Immature natural killer cell (primary cell): ENCODE data around the gene ENTPD8. TPM values are rescaled to one million over a fixed set of nuclear protein-coding genes. Genes with fewer than 3 reads are reported as not detected.
"Not testable (repeated sequence)": the region's sequence is repeated elsewhere in the genome, so short reads cannot be mapped to it uniquely, and the experiment has no call there.

ENCODE experiments used
- DNase-seq, 3 donors: peaks; one replicate each; pipeline ENCODE4 v3.0.0; 2022; ENCODE audit warnings: mixed read lengths in 1 of 3
- H3K27ac Mint-ChIP-seq, 6 donors: one replicate each; pipeline ENCODE4 v1.8.0; 2020; ENCODE audit warnings: mixed read lengths in 6 of 6, mild to moderate bottlenecking in 5 of 6, inconsistent platforms in 4 of 6, moderate library complexity in 3 of 6
- H3K27me3 Mint-ChIP-seq, 3 donors: one replicate each; pipeline ENCODE4 v1.8.0; 2020 to 2021; ENCODE audit warnings: low read depth in 3 of 3, mild to moderate bottlenecking in 3 of 3, mixed read lengths in 3 of 3, moderate library complexity in 3 of 3, inconsistent platforms in 1 of 3
- H3K36me3 Mint-ChIP-seq, 3 donors: one replicate each; pipeline ENCODE4 v1.8.0; 2020; ENCODE audit warnings: mixed read lengths in 3 of 3, inconsistent platforms in 2 of 3, mild to moderate bottlenecking in 2 of 3
- H3K4me1 Mint-ChIP-seq, 2 donors: one replicate each; pipeline ENCODE4 v1.8.0; 2020; ENCODE audit warnings: inconsistent platforms in 2 of 2, mild to moderate bottlenecking in 2 of 2, mixed read lengths in 2 of 2, moderate library complexity in 1 of 2
- H3K4me3 Mint-ChIP-seq, 5 donors: one replicate each; pipeline ENCODE4 v1.8.0; 2020; ENCODE audit warnings: mild to moderate bottlenecking in 5 of 5, mixed read lengths in 5 of 5, inconsistent platforms in 3 of 5, moderate library complexity in 3 of 5
- H3K9me3 Mint-ChIP-seq, 6 donors: one replicate each; pipeline ENCODE4 v1.8.0; 2020; ENCODE audit warnings: mild to moderate bottlenecking in 6 of 6, mixed read lengths in 6 of 6, inconsistent platforms in 4 of 6, moderate library complexity in 3 of 6
- polyA plus RNA-seq, 3 donors: library from polyadenylated mRNA; unstranded; fragments of 300-500 nt; fragmentation: Illumina TruSeq; gene quantifications; one replicate each; pipeline ENCODE4 v1.2.3, GENCODE V29; 2021

The ENTPD8 gene
- polyA plus RNA-seq, 3 donors from 2014 or later, result not detected

GRCh38 chr9:137422604-137423513 lies 18.3 kb downstream of the ENTPD8 start, which contains the start of the genes EXD3 and NOXA1:
Gene EXD3, minus strand, starts transcription at chr9:137423162. Its CDS starts 27,805 bp downstream, at chr9:137395357.
Gene NOXA1, plus strand, starts transcription at chr9:137423393. Its CDS starts 137 bp downstream, at chr9:137423530.
- Mint-ChIP-seq H3K36me3 (no peaks in the 10 kb centered on the region), H3K27ac (peak within 1 kb of the TSS in 4 of 6 donors; percentile 41 to 75 (median 52)), H3K27me3 (peaks cover 2 to 4% (median 2%) of the 10 kb centered on the region in 3 donors), H3K9me3 (no peaks in the 10 kb centered on the region), H3K4me1 (peaks cover 11 to 14% of the 10 kb centered on the region in 2 donors), H3K4me3 (peak within 1 kb of the TSS; percentile 81 to 90 (median 83))
- peak; percentile 93 to 94 (median 94) for DNase-seq

GRCh38 chr9:137421838-137422603 lies 19.1 kb downstream of the ENTPD8 start:
- peaks cover 2 to 4% (median 2%) of the 10 kb centered on the region in 3 donors for H3K27me3 Mint-ChIP-seq
- peaks cover 11 to 14% of the 10 kb centered on the region in 2 donors for H3K4me1 Mint-ChIP-seq
- peak overlapping the region; percentile 81 to 90 (median 83) for H3K4me3 Mint-ChIP-seq
- H3K9me3 Mint-ChIP-seq, result no peaks in the 10 kb centered on the region
- peak overlapping the region in 3 of 6 donors; percentile 41 to 75 (median 58) for H3K27ac Mint-ChIP-seq
- no peak for DNase-seq
- H3K36me3 Mint-ChIP-seq, result no peaks in the 10 kb centered on the region

- Mint-ChIP-seq H3K4me1 (peaks cover 18 to 26% of the 10 kb centered on the region in 2 donors), H3K9me3 (no peaks in the 10 kb centered on the region), H3K36me3 (no peaks in the 10 kb centered on the region), H3K27ac (peak overlapping the region in 1 of 6 donors; percentile 28), H3K4me3 (peak overlapping the region in 3 of 5 donors; percentile 21 to 46 (median 21)), H3K27me3 (peaks cover 0 to 2% (median 0%) of the 10 kb centered on the region in 3 donors)
- DNase-seq, result peak; percentile 31 to 66 (median 55)
Measured at GRCh38 chr9:137417161-137418021, 23.8 kb downstream of the ENTPD8 start.

DNA sequence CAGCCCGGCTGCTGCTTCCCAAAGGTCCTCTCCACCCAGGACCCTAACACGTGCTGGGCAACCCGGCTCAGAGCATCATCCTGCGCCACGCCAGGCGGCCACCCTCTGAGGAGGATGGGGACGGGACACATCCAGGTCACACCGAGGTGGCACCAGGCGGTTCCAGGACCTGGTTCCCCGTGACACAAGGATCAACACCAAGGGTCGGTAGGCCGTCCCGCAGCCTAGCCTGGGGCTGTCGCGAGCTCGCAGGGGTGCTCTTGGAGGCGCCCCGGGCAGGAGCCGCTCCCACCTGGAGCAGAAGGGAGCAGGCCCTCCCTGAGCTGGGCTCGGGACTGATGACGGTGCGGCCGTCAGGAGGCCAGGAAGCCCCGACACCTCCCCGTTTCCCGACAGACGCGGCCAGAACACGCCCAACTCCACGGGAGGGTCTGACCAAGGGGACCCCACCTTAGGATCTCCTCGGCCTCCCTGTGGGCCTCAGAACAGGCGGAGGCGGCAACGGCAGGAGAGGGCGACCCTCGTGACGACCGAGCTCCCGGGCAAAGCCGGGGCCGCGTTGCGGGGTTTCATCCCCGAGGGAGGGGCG lies 24.5 kb downstream of the ENTPD8 start:
- DNase-seq, result no peak
- Mint-ChIP-seq H3K9me3 (no peaks in the 10 kb centered on the region), H3K27me3 (peaks cover 0 to 2% (median 1%) of the 10 kb centered on the region in 3 donors), H3K36me3 (no peaks in the 10 kb centered on the region), H3K4me1 (peaks cover 15 to 25% of the 10 kb centered on the region in 2 donors), H3K27ac (no peak overlapping the region), H3K4me3 (no peak overlapping the region)

DNA sequence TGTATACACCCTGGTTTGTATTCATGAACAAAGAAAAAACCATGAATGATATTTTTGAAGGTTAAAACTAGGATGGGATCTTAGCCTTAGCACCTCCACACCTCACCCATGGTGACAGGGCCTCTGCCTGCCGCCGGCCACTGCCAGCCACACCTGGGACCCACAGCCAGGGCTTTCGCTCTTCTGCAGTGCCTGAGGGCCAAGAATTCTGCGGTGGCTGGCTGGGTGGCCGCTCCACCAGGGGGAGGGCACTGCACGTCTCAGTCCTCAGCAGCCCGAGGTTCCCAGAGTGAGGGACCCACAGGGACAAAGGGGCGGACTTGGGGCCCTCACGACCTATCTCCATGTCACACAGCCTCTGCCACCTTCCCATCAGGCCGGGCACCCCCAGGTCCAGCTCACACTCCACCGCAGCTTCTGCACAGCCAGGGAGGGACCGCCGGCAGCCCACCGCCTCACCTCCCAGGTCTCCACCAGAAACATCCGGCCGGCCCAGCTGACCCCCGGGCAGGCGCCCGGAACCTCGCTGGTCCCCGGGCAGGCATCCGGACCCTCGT lies 25.1 kb downstream of the ENTPD8 start:
- Mint-ChIP-seq H3K4me3 (peak overlapping the region in 1 of 5 donors; percentile 9), H3K36me3 (no peaks in the 10 kb centered on the region), H3K4me1 (peaks cover 15 to 25% of the 10 kb centered on the region in 2 donors), H3K27ac (no peak overlapping the region), H3K27me3 (peaks cover 0 to 3% (median 1%) of the 10 kb centered on the region in 3 donors), H3K9me3 (no peaks in the 10 kb centered on the region)
- DNase-seq, result no peak

- Mint-ChIP-seq H3K4me3 (no peak overlapping the region), H3K27ac (peak overlapping the region in 1 of 6 donors; percentile 10), H3K27me3 (peaks cover 0 to 3% (median 1%) of the 10 kb centered on the region in 3 donors), H3K36me3 (no peaks in the 10 kb centered on the region), H3K9me3 (no peaks in the 10 kb centered on the region), H3K4me1 (peaks cover 17 to 26% of the 10 kb centered on the region in 2 donors)
- no peak for DNase-seq
Measured at GRCh38 chr9:137415451-137415850, 25.7 kb downstream of the ENTPD8 start.

GRCh38 chr9:137412431-137412830 lies 28.7 kb downstream of the ENTPD8 start:
- peaks cover 25 to 39% of the 10 kb centered on the region in 2 donors for H3K4me1 Mint-ChIP-seq
- peak overlapping the region in 1 of 6 donors; percentile 55 for H3K27ac Mint-ChIP-seq
- H3K36me3 Mint-ChIP-seq, result no peaks in the 10 kb centered on the region
- peaks cover 0 to 3% (median 1%) of the 10 kb centered on the region in 3 donors for H3K27me3 Mint-ChIP-seq
- H3K4me3 Mint-ChIP-seq, result peak overlapping the region in 2 of 5 donors; percentile 30 to 33
- no peak for DNase-seq
- no peaks in the 10 kb centered on the region for H3K9me3 Mint-ChIP-seq

GRCh38 chr9:137411645-137412380 lies 29.3 kb downstream of the ENTPD8 start:
- DNase-seq, result peak; percentile 57 to 74 (median 70)
- H3K27ac Mint-ChIP-seq, result peak overlapping the region in 3 of 6 donors; percentile 55 to 74 (median 55)
- no peaks in the 10 kb centered on the region for H3K9me3 Mint-ChIP-seq
- H3K4me3 Mint-ChIP-seq, result peak overlapping the region; percentile 33 to 61 (median 53)
- peaks cover 25 to 39% of the 10 kb centered on the region in 2 donors for H3K4me1 Mint-ChIP-seq
- peaks cover 0 to 3% (median 3%) of the 10 kb centered on the region in 3 donors for H3K27me3 Mint-ChIP-seq
- no peaks in the 10 kb centered on the region for H3K36me3 Mint-ChIP-seq

- H3K4me1 Mint-ChIP-seq, result peaks cover 26 to 39% of the 10 kb centered on the region in 2 donors
- H3K36me3 Mint-ChIP-seq, result no peaks in the 10 kb centered on the region
- no peak overlapping the region for H3K27ac Mint-ChIP-seq
- H3K4me3 Mint-ChIP-seq, result peak overlapping the region in 3 of 5 donors; percentile 23 to 53 (median 24)
- peaks cover 0 to 3% (median 3%) of the 10 kb centered on the region in 3 donors for H3K27me3 Mint-ChIP-seq
- no peak for DNase-seq
- H3K9me3 Mint-ChIP-seq, result no peaks in the 10 kb centered on the region
Measured at GRCh38 chr9:137411260-137411644, 29.9 kb downstream of the ENTPD8 start.

GRCh38 chr9:137410891-137411249 lies 30.3 kb downstream of the ENTPD8 start:
- peaks cover 0 to 4% (median 3%) of the 10 kb centered on the region in 3 donors for H3K27me3 Mint-ChIP-seq
- H3K4me3 Mint-ChIP-seq, result no peak overlapping the region
- H3K36me3 Mint-ChIP-seq, result no peaks in the 10 kb centered on the region
- DNase-seq, result no peak
- H3K4me1 Mint-ChIP-seq, result peaks cover 30 to 42% of the 10 kb centered on the region in 2 donors
- H3K27ac Mint-ChIP-seq, result no peak overlapping the region
- H3K9me3 Mint-ChIP-seq, result no peaks in the 10 kb centered on the region

GRCh38 chr9:137410236-137410890 lies 30.8 kb downstream of the ENTPD8 start:
- H3K4me1 Mint-ChIP-seq, result peaks cover 35 to 42% of the 10 kb centered on the region in 2 donors
- H3K27ac Mint-ChIP-seq, result peak overlapping the region in 1 of 6 donors; percentile 69
- not testable (repeated sequence) for H3K36me3 Mint-ChIP-seq, H3K9me3 Mint-ChIP-seq, DNase-seq, H3K27me3 Mint-ChIP-seq
- H3K4me3 Mint-ChIP-seq, result peak overlapping the region; percentile 50 to 77 (median 68)
